Measurements from ENCODE around the gene KCTD18. TPM values are rescaled to one million over a fixed set of nuclear protein-coding genes. Genes with fewer than 3 reads are reported as not detected.

KCTD18 gene
- polyA plus RNA-seq, 1 donor = 16.6 TPM

DNA sequence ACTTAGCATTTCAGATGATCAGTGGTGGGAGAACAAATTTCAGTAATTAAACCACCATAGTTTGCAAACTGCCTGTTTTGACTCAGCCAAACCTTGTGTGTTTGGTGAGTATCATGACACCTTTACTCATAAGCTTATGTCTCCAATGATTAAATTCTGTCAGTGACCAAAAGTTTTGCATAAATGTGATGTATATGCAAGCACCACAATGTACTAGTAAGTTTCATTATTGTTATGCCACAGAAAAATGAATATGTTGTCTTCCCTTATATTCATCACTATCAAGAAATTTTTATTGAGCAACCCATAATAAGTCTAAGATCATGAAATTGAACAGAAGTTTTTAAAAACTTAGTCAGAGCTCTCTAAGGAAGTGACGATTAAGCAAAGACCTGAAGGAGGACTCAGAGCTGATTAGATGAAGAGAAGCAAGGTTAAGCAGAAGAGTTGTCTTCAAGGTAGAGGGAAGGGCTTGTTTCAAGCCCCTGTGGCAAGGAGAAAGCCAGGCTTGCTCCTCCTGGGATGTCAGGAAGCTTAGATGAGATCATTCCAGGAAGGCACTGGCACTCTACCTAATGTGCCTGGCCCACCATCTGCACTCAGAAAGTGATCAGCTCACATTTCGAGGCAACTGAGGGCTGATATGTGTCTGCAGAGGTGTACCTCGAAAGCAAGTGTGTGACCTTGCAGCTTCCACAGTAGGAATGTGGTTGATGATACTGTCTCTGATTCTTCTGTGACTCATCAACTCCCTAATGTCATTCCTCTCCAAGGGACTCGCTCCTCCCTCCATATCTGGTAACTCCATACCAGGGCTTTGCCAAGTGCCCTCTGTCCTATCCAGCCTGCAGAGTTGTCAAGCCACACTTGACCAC lies 54.7 kb downstream of the KCTD18 start:
- DNase-seq = no peak

GRCh38 chr2:200453853-200454534 lies 55.9 kb downstream of the KCTD18 start:
- no peak for DNase-seq

DNA sequence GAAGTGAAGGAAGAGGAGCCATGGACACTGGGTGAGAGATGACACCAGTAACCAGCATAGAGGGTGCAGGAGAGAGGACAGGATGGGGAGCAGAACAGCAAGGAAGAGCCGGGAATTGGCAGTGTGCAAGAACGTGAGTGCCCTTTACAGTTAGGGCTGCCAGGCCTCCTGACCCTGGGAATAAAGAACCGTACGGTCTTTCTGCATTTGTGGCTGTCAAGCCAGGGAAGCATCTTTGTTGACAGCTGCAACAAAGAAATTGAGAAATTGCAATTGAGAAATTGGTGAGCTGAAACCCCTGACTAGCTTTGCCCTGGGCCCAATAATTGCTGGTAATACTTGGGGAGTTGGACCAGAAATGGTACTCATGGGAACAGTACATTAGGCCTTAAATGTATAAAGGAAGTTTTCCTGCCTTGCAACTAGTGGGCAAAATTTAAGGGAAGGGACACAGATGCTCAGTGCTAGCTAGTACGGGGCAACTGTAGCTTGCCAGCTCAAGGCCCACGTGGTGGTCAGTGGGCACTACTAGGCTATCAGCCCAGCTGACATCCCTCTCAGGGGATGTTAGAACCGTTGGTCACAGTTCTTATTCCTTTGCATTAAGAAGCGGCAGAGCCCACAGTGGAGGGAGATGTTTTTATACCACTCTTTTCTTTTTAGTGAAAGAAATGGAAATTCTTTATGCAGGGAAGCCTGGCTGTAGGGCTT lies 56.6 kb downstream of the KCTD18 start:
- DNase-seq = no peak

- DNase-seq = no peak
Measured at GRCh38 chr2:200452377-200452776, 57.5 kb downstream of the KCTD18 start.

DNA sequence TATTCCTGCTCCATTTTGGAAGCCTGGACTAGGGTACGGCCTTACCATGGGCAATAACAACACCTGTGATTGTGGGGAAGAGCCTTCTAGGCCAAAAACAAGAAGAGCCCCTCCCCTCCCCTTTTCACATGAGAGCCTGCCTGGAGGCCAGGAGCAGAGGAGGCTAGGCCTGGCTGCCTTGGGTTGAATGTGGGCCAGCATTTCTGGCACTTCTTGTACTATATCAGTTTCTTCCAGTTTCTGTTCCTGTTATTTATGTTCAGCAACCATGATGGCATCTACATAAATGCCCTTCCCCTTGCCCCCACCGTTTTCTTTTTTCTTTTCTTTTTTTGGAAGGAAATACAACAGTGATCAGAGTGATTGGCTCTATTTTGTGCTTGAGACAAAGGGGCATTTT lies 58.4 kb downstream of the KCTD18 start:
- no peak for DNase-seq

DNA sequence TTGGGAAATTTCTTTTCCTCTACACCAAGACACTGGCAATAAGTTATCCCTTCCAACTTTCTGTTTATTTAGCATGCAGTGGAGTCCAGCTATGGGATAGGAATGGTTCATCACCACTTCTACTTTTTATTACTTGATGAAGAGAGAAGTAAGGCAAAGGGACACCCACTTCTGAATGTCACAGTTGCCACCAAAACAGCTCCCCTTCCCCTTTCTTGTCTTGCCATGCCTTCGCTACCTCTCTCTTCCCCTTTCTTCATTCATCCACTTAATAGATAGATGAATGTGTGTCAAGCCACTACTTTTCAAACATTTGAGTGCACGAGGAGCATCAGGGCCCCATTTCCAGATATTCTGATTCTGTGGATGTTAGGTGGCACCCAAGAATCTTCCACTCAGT lies 59.6 kb downstream of the KCTD18 start:
- no peak for DNase-seq

GRCh38 chr2:200449149-200449548 lies 60.7 kb downstream of the KCTD18 start:
- DNase-seq = no peak

GRCh38 chr2:200448455-200448854 lies 61.4 kb downstream of the KCTD18 start:
- no peak for DNase-seq

GRCh38 chr2:200447139-200447855 lies 62.6 kb downstream of the KCTD18 start:
- no peak for DNase-seq

- no peak for DNase-seq
Measured at GRCh38 chr2:200446612-200447011, 63.3 kb downstream of the KCTD18 start.

- DNase-seq = no peak
Measured at GRCh38 chr2:200445284-200445683, 64.6 kb downstream of the KCTD18 start.

DNA sequence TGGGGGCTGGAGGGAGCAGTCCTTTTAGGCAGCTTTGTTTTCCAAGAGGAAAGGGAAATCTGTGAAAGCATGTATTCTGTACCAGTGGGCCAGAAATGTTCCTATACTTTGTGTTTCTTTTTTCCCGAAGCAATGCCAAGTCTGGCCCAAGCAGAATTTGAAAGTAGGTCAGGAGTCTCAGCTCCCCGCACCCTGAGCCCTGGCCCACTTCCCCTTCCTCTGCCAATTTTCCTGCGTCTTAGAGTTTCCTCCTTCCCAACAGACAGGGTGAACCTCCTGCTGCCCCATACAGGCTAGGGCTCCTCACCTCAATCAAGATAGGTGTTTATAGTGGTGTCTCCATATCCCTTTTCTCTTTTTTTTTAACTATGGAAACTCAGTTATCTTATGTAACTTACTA lies 65.3 kb downstream of the KCTD18 start:
- DNase-seq = no peak

DNA sequence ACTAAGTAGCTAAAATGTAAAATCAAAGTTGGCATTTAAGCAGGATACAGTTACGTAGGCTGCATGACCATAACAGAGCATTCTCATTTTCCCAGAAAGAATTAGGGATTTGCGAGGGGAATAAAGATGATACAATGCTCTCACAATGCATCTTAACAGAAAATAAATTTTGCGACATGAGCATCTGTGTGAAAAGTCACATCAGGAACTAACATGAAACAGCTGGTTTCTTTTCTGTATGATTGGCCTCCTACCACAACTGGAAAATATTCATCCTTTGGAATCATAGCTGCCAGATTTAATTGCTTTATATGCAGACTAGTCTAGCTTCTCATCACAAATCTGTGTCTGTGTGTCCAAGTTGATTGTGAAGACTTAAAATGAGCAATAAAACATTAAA lies 66.0 kb downstream of the KCTD18 start:
- DNase-seq = no peak

DNA sequence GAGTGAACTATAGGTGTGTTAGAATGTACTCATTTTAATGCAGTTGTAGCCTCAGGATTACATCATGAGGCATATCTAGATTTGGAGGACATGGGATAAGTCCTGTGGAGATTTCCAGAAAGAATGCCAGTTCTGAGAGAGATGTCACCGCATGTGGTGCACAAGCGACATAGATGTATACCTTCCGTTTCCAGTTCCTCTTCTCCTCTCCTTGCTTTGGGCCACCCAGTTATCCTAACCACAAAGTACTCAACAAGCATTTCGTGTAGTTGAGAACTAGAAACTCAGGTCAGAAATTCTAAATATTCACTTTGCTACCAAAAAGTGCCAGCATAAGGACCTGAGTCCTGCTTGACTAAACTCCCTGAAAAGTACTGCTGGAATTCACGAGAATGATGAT lies 66.5 kb downstream of the KCTD18 start:
- no peak for DNase-seq

GRCh38 chr2:200442471-200442870 lies 67.4 kb downstream of the KCTD18 start:
- DNase-seq = no peak

DNA sequence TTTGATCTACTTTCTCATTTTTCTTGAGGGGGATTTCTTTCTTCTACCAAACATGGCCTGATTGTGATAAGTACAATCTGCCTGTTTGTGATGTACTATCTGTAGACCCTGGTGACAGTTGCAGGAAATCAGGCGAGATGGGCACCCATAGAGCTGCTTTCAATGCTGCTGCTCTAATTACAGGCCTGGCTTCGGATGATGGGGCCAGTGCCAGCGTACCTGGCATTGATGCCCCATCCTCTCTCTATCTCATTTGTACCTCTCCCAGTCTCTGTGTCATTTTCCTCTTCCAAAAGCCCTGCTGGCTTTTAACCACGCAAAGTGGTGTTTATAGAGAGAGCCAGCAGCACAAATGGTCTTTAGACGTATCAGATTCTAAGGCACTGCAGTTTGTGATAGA lies 69.9 kb downstream of the KCTD18 start:
- no peak for DNase-seq

Other genes starting within 250 kb of the KCTD18 start
- gene SPATS2L, start 203.4 kb downstream of the KCTD18 start, polyA plus RNA-seq (ENCODE audit: insufficient read length) = 126 TPM
- gene SGO2, start 16.1 kb upstream of the KCTD18 start, polyA plus RNA-seq (ENCODE audit: insufficient read length) = 21.8 TPM
- 2.6 TPM for gene AOX1, start 75.9 kb upstream of the KCTD18 start, polyA plus RNA-seq (ENCODE audit: insufficient read length)